HCT116 (cell line): Measurements from ENCODE around the gene SDK2.

Experiments used
- EZH2 ChIP-seq: fragments of 200-600 bp; sonication (generic); IDR thresholded peaks from 2 replicates; pipeline ENCODE4 v1.6.1; 2017; ENCODE audit warnings: antibody characterized with exemption, mixed run types
- EZH2phosphoT487 ChIP-seq: fragments of 200-600 bp; IDR thresholded peaks from 2 replicates; pipeline ENCODE4 v1.6.1; 2018; ENCODE audit warnings: antibody characterized with exemption, borderline replicate concordance
- FOSL1 ChIP-seq: IDR thresholded peaks from 2 replicates; pipeline ENCODE4 v1.6.1; 2012; ENCODE audit warnings: low read depth
- JUND ChIP-seq: IDR thresholded peaks from 2 replicates; pipeline ENCODE4 v1.6.1; 2012
- POLR2A ChIP-seq: IDR thresholded peaks from 2 replicates; pipeline ENCODE4 v1.7.0; 2011; ENCODE audit warnings: borderline replicate concordance; ENCODE audit not compliant: insufficient read depth, insufficient read length; ENCODE audit errors: extremely low read depth
- POLR2AphosphoS5 ChIP-seq: IDR thresholded peaks from 2 replicates; pipeline ENCODE4 v1.6.1; 2011; ENCODE audit warnings: mild to moderate bottlenecking, low read depth, low read length, moderate library complexity
- SP1 ChIP-seq: IDR thresholded peaks from 2 replicates; pipeline ENCODE4 v1.6.1; 2012; ENCODE audit warnings: low read depth
- TCF7L2 ChIP-seq: IDR thresholded peaks from 2 replicates; pipeline ENCODE4 v1.7.0; 2011; ENCODE audit warnings: borderline replicate concordance, inconsistent platforms; ENCODE audit not compliant: insufficient read depth, insufficient read length; ENCODE audit errors: extremely low read depth
- TF ChIP-seq, protein P1 (sequence below), 3 experiments: fragments of 200-600 bp in 1 of 3; sonication (generic) in 1 of 3; IDR thresholded peaks in 2 of 3; conservative IDR thresholded peaks in 1 of 3; 2 replicates each; pipeline ENCODE4 v1.5.1; 2012 to 2017; ENCODE audit warnings: low read depth in 2 of 3, low read length in 2 of 3, antibody characterized with exemption in 1 of 3, borderline replicate concordance in 1 of 3, control low read depth in 1 of 3, mild to moderate bottlenecking in 1 of 3, mixed read lengths in 1 of 3, mixed run types in 1 of 3, moderate library complexity in 1 of 3; ENCODE audit not compliant: insufficient read depth in 1 of 3
- TF ChIP-seq, protein P2 (sequence below): IDR thresholded peaks from 2 replicates; pipeline ENCODE4 v1.6.1; 2012
- TF ChIP-seq, protein P3 (sequence below): IDR thresholded peaks from 2 replicates; pipeline ENCODE4 v1.6.1; 2012; ENCODE audit warnings: low read depth

DNA sequence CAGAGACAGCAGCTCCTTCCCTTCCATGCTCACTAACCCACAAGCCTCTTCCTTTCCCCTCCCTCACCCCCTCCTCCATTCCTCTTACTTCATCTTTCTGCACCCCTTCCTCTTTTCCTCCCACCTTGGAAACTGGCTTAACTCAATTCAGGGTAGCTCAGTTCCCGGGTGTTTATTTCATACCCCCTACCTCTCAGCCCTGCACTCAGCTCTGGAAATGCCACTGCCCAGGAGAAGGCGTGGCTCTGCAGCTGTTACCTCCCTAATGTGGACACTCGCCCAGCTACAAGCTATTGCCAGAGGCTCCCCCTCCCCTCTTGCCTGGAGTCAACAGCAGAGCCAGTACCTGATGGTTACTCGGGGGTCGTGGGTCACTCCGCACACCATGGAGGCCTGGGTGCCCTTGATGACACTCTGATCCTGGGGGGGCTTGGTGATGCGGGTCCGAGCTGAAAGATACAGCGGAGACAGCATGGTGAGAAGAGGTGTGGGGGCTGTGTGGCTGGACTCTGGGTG, 214.0 kb downstream of the SDK2 start:
- TF ChIP-seq SP1 (no peak), EZH2phosphoT487 (no peak), EZH2 (no peak), POLR2A (no peak), TCF7L2 (no peak), JUND (no peak), POLR2AphosphoS5 (no peak), FOSL1 (no peak)
- TF ChIP-seq, protein P1, sequence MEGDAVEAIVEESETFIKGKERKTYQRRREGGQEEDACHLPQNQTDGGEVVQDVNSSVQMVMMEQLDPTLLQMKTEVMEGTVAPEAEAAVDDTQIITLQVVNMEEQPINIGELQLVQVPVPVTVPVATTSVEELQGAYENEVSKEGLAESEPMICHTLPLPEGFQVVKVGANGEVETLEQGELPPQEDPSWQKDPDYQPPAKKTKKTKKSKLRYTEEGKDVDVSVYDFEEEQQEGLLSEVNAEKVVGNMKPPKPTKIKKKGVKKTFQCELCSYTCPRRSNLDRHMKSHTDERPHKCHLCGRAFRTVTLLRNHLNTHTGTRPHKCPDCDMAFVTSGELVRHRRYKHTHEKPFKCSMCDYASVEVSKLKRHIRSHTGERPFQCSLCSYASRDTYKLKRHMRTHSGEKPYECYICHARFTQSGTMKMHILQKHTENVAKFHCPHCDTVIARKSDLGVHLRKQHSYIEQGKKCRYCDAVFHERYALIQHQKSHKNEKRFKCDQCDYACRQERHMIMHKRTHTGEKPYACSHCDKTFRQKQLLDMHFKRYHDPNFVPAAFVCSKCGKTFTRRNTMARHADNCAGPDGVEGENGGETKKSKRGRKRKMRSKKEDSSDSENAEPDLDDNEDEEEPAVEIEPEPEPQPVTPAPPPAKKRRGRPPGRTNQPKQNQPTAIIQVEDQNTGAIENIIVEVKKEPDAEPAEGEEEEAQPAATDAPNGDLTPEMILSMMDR (IDR thresholded peaks at IDR 0.05 in 2 of 3, conservative IDR thresholded peaks at IDR 0.05 in 1 of 3; ENCODE audit: borderline replicate concordance in 1 of 3, insufficient read depth in 1 of 3, low read depth in 2 of 3, low read length in 2 of 3), result no peak
- TF ChIP-seq, protein P2, sequence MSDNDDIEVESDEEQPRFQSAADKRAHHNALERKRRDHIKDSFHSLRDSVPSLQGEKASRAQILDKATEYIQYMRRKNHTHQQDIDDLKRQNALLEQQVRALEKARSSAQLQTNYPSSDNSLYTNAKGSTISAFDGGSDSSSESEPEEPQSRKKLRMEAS, result no peak
- TF ChIP-seq, protein P3, sequence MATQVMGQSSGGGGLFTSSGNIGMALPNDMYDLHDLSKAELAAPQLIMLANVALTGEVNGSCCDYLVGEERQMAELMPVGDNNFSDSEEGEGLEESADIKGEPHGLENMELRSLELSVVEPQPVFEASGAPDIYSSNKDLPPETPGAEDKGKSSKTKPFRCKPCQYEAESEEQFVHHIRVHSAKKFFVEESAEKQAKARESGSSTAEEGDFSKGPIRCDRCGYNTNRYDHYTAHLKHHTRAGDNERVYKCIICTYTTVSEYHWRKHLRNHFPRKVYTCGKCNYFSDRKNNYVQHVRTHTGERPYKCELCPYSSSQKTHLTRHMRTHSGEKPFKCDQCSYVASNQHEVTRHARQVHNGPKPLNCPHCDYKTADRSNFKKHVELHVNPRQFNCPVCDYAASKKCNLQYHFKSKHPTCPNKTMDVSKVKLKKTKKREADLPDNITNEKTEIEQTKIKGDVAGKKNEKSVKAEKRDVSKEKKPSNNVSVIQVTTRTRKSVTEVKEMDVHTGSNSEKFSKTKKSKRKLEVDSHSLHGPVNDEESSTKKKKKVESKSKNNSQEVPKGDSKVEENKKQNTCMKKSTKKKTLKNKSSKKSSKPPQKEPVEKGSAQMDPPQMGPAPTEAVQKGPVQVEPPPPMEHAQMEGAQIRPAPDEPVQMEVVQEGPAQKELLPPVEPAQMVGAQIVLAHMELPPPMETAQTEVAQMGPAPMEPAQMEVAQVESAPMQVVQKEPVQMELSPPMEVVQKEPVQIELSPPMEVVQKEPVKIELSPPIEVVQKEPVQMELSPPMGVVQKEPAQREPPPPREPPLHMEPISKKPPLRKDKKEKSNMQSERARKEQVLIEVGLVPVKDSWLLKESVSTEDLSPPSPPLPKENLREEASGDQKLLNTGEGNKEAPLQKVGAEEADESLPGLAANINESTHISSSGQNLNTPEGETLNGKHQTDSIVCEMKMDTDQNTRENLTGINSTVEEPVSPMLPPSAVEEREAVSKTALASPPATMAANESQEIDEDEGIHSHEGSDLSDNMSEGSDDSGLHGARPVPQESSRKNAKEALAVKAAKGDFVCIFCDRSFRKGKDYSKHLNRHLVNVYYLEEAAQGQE, result no peak
